ENCODE measurements around the gene TAPT1. TPM values are rescaled to one million over a fixed set of nuclear protein-coding genes. Genes with fewer than 3 reads are reported as not detected.
"Not testable (repeated sequence)": the region's sequence is repeated elsewhere in the genome, so short reads cannot be mapped to it uniquely, and the experiment has no call there.

The TAPT1 gene
- total RNA-seq, 2 donors from 2014 or later = 32.3 to 35.2 TPM

DNA sequence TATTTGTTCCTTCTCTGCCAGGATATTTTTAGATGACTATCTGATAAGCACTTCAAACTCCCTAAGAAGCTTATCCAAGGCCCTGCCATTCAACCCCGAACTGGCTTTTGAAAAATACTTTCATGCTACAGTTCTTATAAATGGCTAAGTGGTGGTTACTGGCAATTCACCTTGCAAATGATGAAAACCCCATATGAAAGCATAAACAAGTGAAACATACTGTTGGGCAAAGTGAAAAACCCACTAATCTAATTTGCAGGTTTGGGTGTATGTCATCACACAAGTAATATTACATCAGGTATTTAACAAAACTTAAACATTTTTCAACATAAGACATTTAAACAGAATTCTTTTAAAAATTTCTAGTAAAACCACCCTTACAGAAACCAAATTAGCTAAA is 31.1 kb downstream of the TAPT1 start:
- Histone ChIP-seq H3K4me3 (no peak overlapping the region), H3K27me3 (no peaks in the 10 kb centered on the region), H3K27ac (no peak overlapping the region), H3K9me3 (no peaks in the 10 kb centered on the region), H3K9ac (ENCODE audit: low read depth in 2 of 2, low read length in 2 of 2) (no peak overlapping the region), H3K36me3 (no peaks in the 10 kb centered on the region), H3K4me1 (no peaks in the 10 kb centered on the region)
- TF ChIP-seq, protein P1, sequence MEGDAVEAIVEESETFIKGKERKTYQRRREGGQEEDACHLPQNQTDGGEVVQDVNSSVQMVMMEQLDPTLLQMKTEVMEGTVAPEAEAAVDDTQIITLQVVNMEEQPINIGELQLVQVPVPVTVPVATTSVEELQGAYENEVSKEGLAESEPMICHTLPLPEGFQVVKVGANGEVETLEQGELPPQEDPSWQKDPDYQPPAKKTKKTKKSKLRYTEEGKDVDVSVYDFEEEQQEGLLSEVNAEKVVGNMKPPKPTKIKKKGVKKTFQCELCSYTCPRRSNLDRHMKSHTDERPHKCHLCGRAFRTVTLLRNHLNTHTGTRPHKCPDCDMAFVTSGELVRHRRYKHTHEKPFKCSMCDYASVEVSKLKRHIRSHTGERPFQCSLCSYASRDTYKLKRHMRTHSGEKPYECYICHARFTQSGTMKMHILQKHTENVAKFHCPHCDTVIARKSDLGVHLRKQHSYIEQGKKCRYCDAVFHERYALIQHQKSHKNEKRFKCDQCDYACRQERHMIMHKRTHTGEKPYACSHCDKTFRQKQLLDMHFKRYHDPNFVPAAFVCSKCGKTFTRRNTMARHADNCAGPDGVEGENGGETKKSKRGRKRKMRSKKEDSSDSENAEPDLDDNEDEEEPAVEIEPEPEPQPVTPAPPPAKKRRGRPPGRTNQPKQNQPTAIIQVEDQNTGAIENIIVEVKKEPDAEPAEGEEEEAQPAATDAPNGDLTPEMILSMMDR (IDR thresholded peaks at IDR 0.05) = no peak
- intact Hi-C loops (cut with DNase I) = loop anchor here (5.0 to 10.0 kb wide), 2 partner anchors 110 to 168 kb away; partner anchors contain the start of gene PROM1
- DNase-seq = no peak

- not testable (repeated sequence) for DNase-seq; H3K9me3 ChIP-seq; H3K27me3 ChIP-seq; H3K4me1 ChIP-seq; H3K27ac ChIP-seq; H3K4me3 ChIP-seq; H3K36me3 ChIP-seq; H3K9ac ChIP-seq (ENCODE audit: low read depth in 2 of 2, low read length in 2 of 2)
- intact Hi-C loops (cut with DNase I) = loop anchor here (5.0 to 10.0 kb wide), 2 partner anchors 110 to 167 kb away; partner anchors contain the start of gene PROM1
Measured at GRCh38 chr4:16194798-16195197, 31.5 kb downstream of the TAPT1 start.

DNA sequence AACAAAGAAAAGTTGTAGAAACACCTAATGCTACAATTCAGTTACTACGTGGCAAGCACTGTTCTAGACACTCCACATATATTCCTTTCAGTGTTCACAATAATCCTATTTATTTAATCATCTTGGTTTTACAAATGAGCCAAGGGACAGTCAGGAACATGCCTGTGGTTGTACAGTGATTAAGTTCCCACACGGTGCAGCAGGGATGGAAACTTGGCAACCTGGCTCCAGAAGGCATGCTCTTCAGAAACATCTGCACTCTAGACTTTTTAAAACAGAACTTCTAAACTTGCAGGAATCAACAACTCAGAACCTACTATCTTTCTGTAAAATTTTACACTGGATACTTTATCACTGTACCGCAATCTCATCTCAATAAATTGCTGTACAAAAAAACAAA is 32.1 kb downstream of the TAPT1 start:
- Histone ChIP-seq H3K4me3 (no peak overlapping the region), H3K4me1 (no peaks in the 10 kb centered on the region), H3K27ac (no peak overlapping the region), H3K27me3 (no peaks in the 10 kb centered on the region), H3K9ac (ENCODE audit: low read depth in 2 of 2, low read length in 2 of 2) (no peak overlapping the region), H3K9me3 (no peaks in the 10 kb centered on the region), H3K36me3 (no peaks in the 10 kb centered on the region)
- TF ChIP-seq, protein P1 (IDR thresholded peaks at IDR 0.05) = no peak
- no peak for DNase-seq
- intact Hi-C loops (cut with DNase I) = loop anchor here (10.0 kb wide), 1 partner anchor 109 kb away; the partner anchor contains the start of gene PROM1

DNA sequence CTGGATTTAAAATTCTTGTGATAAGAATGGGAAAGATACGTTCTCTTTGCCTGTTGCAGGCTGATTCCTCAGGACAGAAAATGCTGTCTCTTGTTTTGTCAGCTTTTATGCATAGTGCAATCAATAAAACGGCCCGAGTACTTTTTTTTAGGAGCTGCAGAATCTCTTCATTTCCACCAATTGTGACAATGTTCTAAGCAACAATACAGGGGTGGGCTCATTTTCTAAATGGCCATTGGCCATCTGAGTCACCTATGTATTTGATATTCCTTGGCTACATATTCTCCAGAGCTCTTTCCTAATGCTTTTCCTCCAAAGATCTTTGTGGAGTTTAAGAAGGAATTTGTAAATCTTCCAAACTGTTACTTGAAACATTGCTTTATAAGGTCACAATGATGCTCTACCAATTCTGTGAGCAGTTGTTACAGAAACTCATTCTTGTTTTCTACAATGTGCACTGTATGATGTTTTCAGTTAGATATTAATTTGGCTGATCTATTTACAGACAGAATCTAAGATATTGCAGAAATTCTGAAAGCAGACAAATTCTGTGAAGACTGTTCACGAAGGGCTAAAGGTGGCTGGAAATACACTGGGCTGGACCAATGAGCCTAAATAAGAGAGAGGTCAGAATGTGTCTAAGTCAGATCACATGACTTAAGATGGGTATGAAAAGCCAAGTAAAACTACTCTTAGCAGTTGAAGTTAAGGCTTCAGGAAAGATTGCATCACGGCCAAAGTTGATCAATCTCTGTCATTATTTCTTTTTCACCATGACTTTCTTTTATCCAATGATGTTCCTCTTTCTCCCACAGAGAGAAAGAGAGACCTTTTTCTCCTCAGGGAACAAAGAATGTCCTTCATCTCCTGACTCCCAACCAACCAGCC is 33.4 kb downstream of the TAPT1 start:
- intact Hi-C loops (cut with DNase I) = loop anchor here (10.0 kb wide), 1 partner anchor 108 kb away; the partner anchor contains the start of gene PROM1
- no peaks in the 10 kb centered on the region for H3K9me3 ChIP-seq
- H3K36me3 ChIP-seq = no peaks in the 10 kb centered on the region
- DNase-seq = no peak
- no peaks in the 10 kb centered on the region for H3K4me1 ChIP-seq
- no peak overlapping the region for H3K27ac ChIP-seq
- H3K27me3 ChIP-seq = no peaks in the 10 kb centered on the region
- H3K4me3 ChIP-seq = no peak overlapping the region
- no peak overlapping the region for H3K9ac ChIP-seq (ENCODE audit: low read depth in 2 of 2, low read length in 2 of 2)
- TF ChIP-seq, protein P1 (IDR thresholded peaks at IDR 0.05) = no peak

GRCh38 chr4:16192057-16192456 is 34.2 kb downstream of the TAPT1 start:
- TF ChIP-seq, protein P1 (IDR thresholded peaks at IDR 0.05) = no peak
- intact Hi-C loops (cut with DNase I) = loop anchor here (10.0 kb wide), 1 partner anchor 107 kb away; the partner anchor contains the start of gene PROM1
- H3K27me3 ChIP-seq = no peaks in the 10 kb centered on the region
- H3K4me3 ChIP-seq = no peak overlapping the region
- no peak overlapping the region for H3K9ac ChIP-seq (ENCODE audit: low read depth in 2 of 2, low read length in 2 of 2)
- H3K36me3 ChIP-seq = no peaks in the 10 kb centered on the region
- DNase-seq = no peak
- H3K4me1 ChIP-seq = no peaks in the 10 kb centered on the region
- no peak overlapping the region for H3K27ac ChIP-seq
- no peaks in the 10 kb centered on the region for H3K9me3 ChIP-seq

DNA sequence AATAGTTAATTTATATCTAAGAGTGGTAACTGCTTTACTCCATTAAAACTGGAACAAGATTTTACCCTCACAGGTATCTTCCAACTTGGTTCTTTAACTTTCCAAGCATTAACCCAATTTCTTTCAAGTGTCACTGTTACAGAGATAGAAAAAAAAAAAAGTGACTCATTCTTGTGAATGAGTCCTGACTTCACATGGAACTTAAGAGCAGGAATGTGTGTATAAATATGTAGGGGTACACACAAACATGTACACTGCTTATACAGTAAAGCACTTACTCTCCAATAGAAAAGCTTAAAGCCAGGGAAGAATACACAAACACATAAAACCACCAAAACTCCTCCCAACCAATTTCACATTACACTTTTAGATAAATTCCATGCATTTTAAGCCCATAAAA is 38.8 kb downstream of the TAPT1 start:
- no peak for DNase-seq
- intact Hi-C loops (cut with DNase I) = no loop called here
- H3K27ac ChIP-seq = no peak overlapping the region
- no peak overlapping the region for H3K9ac ChIP-seq (ENCODE audit: low read depth in 2 of 2, low read length in 2 of 2)
- TF ChIP-seq, protein P1 (IDR thresholded peaks at IDR 0.05) = no peak
- no peaks in the 10 kb centered on the region for H3K4me1 ChIP-seq
- no peaks in the 10 kb centered on the region for H3K27me3 ChIP-seq
- no peaks in the 10 kb centered on the region for H3K36me3 ChIP-seq
- H3K9me3 ChIP-seq = no peaks in the 10 kb centered on the region
- H3K4me3 ChIP-seq = no peak overlapping the region
